ENCODE data around the gene KCTD13.
"Not testable (repeated sequence)": the region's sequence is repeated elsewhere in the genome, so short reads cannot be mapped to it uniquely, and the experiment has no call there.

Gene KCTD13

DNA sequence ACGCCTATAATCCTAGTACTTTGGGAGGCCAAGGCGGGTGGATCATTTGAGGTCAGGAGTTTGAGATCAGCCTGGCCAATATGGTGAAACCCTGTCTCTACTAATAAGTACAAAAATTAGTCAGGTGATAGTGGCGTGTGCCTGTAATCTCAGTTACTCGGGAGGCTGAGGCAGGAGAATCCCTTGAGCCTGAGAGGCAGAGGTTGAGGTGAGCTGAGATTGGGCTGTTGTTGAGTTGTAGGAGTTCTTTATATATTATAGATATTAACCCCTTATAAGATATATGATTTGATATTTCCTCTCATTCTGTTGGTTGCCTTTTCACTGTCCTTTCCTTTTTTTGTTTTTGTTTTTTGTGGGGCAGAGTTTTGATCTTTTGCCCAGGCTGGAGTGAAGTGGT is 33.8 kb upstream of the KCTD13 start:
- H3K27me3 Mint-ChIP-seq, DNase-seq, H3K9me3 Mint-ChIP-seq, H3K27ac Mint-ChIP-seq, H3K4me3 Mint-ChIP-seq, ATAC-seq: not testable (repeated sequence)
- peaks cover 20% of the 10 kb centered on the region for H3K4me1 Mint-ChIP-seq

DNA sequence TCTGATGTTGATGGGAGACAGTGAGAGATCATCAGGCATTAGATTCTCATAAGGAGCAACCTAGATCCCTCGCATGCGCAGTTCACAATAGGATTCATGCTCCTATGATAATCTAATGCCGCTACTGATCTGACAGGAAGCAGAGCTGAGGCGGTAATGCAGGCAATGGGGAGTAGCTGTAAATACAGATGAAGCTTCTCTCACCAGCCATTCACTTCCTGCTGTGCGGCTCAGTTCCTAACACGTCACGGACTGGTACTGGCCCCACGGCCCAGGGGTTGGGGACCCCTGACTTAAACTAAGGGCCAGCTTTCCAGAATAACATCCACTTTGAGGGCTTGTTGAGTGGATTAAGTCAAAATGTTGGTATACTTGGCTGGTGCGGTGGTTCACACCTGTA is 33.3 kb upstream of the KCTD13 start:
- Mint-ChIP-seq H3K4me3 (no peak overlapping the region), H3K27ac (no peak overlapping the region)
- no peak for DNase-seq

DNA sequence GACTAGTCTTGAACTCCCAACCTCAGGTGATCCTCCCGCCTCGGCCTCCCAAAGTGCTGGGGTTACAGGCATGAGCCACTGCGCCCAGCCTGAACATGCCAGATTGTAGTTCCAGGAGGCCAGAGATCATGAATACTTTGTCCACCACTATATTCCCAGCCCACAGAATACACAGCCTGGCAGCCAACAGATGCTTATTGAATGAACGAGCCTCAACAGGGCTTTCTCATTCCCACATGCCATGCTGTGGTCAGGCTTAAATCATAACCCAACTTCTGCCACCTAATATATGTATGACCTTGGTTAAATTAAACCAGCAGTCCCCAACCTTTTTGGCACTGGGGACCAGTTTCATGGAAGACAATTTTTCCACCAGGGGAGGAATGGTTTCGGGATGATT is 32.7 kb upstream of the KCTD13 start:
- Mint-ChIP-seq H3K27me3 (no peaks in the 10 kb centered on the region), H3K4me3 (no peak overlapping the region), H3K27ac (no peak overlapping the region), H3K9me3 (no peaks in the 10 kb centered on the region), H3K4me1 (peaks cover 20% of the 10 kb centered on the region)
- ATAC-seq (no peak), DNase-seq (no peak)

More for the DNA sequence above, 33.3 kb upstream of the KCTD13 start:
- no peak for ATAC-seq
- peaks cover 20% of the 10 kb centered on the region for H3K4me1 Mint-ChIP-seq
- no peaks in the 10 kb centered on the region for H3K27me3 Mint-ChIP-seq
- no peaks in the 10 kb centered on the region for H3K9me3 Mint-ChIP-seq

DNA sequence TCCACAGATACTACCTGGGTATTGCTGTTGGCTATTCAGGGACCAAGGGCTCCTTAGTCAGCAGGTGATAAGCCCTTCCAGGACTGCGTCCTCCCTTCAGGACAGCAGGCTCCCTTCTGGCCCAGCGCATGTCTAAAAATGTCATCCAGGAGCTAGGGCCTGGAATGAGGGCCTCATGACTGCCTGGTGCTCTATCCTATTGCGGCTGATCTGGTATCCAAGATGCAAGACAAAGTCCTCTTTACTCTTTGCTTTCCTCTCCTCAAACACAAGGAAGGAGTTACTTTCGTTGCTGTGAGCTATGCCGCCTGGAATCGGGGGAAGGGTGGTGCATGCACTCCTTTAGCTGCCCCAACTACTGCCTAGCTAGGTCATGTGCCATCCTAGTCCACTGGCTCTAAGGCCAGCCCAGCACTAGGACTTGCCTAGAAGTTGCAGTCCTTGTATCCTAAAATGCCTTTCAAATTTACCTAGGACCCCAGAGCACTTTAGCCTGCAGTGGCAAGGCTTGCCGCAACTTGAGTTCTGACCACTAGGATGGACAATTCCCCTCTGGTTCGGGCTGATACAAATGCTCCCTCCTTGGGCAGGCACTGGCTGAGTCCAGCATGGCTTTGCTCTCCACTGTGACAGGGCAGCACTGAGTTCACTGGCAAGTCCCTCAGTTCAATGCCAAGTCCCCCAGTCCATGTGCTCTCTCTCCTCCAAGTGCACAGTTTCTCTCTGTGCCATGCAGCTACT is 25.8 kb upstream of the KCTD13 start:
- H3K9me3 Mint-ChIP-seq = peaks cover 0 to 7% of the 10 kb centered on the region in 2 donors
- no peaks in the 10 kb centered on the region for H3K27me3 Mint-ChIP-seq
- DNase-seq (no peak), ATAC-seq (no peak)
- H3K4me1 Mint-ChIP-seq = no peaks in the 10 kb centered on the region
- no peak overlapping the region for H3K27ac Mint-ChIP-seq
- no peak overlapping the region for H3K4me3 Mint-ChIP-seq

DNA sequence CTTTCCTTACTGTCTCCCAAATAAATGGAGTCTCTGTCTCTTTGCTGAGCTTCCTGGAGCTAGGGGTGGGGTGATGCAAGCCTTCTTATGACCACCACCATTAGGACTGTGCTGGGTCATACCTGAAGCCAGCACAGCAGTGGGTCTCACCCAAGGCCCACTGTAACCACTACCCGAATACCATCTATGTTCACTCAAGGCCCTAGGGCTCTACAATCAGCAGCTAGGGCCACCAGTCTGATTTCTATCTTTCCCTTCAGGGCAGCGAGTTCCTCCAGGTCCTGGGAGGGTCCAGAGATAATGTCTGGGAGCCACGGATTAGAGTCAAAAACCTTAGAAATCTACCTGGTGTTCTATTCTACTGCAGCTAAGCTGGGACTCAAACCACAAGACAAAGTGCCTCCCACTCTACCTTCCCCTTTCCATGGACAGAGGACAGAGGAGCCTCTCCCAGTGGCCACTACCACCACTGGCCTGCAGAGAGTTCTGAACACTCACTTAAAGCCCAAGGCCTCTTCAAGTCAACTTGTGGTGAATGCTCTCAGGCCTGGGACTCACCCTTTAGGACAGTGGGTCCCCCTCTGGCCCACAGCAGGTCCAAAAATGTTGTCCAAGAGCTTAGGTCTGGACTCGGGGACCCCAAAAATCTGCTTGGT is 24.9 kb upstream of the KCTD13 start:
- peaks cover 0 to 7% of the 10 kb centered on the region in 2 donors for H3K9me3 Mint-ChIP-seq
- H3K4me3 Mint-ChIP-seq = no peak overlapping the region
- H3K27me3 Mint-ChIP-seq = no peaks in the 10 kb centered on the region
- H3K4me1 Mint-ChIP-seq = no peaks in the 10 kb centered on the region
- DNase-seq (no peak), ATAC-seq (no peak)
- H3K27ac Mint-ChIP-seq = no peak overlapping the region

DNA sequence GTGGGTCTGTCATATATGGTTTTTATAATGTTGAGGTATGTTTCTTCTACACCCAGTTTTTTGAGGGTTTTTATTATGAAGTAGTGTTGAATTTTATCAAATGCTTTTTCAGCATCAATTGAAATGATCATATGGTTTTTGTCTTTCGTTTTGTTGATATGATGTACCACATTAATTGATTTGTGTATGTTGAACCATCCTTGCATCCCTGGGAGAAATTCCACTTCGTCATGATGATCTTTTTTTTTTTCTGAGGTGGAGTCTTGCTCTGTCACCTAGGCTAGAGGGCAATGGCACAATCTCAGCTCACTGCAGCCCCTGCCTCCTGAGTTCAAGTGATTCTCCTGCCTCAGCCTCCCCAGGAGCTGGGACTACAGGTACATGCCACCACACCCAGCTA is 21.9 kb upstream of the KCTD13 start:
- H3K27ac Mint-ChIP-seq = no peak overlapping the region
- no peak for ATAC-seq
- H3K27me3 Mint-ChIP-seq = no peaks in the 10 kb centered on the region
- no peak overlapping the region for H3K4me3 Mint-ChIP-seq
- no peak for DNase-seq
- H3K4me1 Mint-ChIP-seq = no peaks in the 10 kb centered on the region
- H3K9me3 Mint-ChIP-seq = peaks cover 0 to 7% of the 10 kb centered on the region in 2 donors

DNA sequence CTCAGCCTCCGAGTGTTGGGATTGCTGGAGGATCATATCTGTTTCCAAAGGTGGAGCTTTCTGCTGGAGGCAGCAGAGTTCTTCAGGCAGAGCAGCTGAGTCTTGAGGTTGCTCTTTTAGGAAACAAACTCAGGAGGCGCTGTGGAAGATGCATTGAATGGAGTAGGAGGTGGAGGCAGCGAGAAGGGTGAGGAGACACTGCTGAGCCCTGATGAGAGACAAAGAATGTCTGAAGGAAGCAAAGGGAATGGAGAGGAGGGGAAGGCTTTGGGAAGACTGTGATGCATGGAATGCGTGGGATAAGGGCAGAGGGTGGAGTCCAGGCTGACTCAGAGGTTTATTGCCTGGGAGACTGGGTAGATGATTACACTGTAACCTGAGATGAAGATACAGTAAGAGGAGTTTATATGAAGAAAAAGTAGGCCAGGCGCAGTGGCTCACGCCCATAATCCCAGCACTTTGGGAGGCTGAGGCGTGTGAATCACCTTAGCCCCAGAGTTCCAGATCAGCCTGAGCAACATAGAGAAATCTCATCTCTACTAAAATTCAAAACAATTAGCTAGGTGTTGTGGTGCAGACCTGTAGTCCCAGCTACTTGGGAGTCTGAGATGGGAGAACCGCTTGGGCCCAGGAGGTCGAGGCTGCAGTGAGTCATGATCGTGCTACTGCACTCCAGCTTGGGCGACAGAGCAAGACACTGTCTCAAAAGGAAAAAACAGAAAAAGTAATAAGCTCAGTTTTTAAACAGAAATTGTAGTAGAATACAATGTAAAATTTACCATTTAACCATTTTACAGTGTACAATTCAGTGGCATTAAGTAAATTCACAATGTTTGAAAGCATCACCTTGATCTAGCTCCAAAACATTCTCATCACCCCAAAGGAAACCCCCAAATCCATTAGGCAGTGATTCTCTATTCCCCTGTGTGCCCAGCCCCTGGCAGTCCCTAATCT is 18.1 kb upstream of the KCTD13 start:
- no peaks in the 10 kb centered on the region for H3K27me3 Mint-ChIP-seq
- ATAC-seq = no peak
- no peak overlapping the region for H3K4me3 Mint-ChIP-seq
- no peak for DNase-seq
- H3K4me1 Mint-ChIP-seq = no peaks in the 10 kb centered on the region
- no peak overlapping the region for H3K27ac Mint-ChIP-seq
- H3K9me3 Mint-ChIP-seq = no peaks in the 10 kb centered on the region

DNA sequence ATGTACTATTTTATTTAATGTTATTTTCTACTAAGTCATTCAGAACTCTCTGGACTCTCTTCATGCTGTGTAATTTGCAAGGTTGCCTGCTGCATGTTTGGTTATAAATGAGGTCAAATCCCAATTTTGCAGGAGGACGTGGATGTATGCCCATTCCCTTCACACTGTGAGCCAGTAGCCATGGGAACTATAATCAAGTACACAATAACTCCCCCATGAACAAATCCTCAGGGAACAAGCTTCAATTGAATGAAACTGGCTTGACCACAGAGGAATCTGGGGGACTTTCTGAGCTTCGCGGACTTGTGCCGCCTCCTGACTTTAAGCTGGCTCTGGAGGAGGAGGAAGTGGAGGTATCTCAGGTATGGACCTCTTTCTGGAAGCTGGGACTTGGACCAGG is 14.6 kb upstream of the KCTD13 start:
- Mint-ChIP-seq H3K4me1 (no peaks in the 10 kb centered on the region), H3K9me3 (no peaks in the 10 kb centered on the region), H3K27ac (no peak overlapping the region), H3K4me3 (no peak overlapping the region), H3K27me3 (no peaks in the 10 kb centered on the region)
- DNase-seq = no peak
- no peak for ATAC-seq

DNA sequence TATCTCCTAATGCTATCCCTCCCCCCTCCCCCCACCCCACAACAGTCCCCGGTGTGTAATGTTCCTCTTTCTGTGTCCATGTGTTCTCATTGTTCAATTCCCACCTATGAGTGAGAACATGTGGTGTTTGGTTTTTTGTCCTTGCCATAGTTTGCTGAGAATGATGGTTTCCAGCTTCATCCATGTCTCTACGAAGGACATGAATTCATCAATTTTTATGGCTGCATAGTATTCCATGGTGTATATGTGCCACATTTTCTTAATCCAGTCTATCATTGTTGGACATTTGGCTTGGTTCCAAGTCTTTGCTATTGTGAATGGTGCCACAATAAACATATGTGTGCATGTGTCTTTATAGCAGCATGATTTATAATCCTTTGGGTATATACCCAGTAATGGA is 5.7 kb upstream of the KCTD13 start:
- not testable (repeated sequence) for H3K27ac Mint-ChIP-seq, H3K9me3 Mint-ChIP-seq, H3K4me3 Mint-ChIP-seq, DNase-seq, ATAC-seq, H3K27me3 Mint-ChIP-seq
- H3K4me1 Mint-ChIP-seq = peaks cover 15% of the 10 kb centered on the region

DNA sequence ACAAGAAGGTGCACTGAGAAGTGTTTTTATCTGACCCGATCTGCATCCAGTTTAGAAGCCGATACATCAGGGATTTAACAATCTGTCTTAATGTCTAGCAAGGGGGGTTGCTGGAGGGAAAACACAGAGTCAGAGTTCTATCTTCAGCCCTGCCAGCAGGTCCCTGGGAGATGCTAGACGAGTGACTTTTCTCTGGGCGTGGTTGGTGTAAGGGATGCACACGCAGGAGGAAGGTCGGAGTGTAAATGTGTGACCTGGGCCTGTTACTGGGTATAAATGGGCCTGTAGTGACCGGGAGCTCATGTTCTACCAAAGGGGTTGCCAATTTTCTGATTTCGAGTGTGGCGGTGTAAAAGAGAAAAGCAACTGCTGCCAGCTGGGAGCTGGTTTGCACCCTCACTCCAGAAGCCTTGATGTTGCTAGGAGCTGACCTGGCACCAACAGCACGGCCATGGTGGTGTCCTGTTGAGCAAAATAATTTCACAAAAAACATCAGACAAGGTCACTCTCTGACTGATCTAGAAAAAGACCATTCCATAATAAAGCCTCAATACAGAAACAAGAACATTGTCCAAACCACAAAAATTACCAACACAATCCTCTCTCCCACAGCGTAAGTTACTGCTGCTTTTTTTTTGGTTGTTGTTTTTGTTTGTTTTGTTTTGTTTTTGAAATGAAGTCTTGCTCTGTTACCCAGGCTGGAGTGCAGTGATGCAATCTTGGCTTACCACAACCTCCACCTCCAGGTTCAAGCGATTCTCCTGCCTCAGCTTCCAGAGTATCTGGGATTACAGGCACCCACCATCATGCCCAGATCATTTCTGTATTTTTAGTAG is 1.3 kb upstream of the KCTD13 start:
- Mint-ChIP-seq H3K9me3 (no peaks in the 10 kb centered on the region), H3K27ac (peak overlapping the region in 1 of 2 donors; percentile 46), H3K4me1 (peaks cover 53% of the 10 kb centered on the region), H3K27me3 (no peaks in the 10 kb centered on the region), H3K4me3 (peak overlapping the region; percentile 93 to 95)
- ATAC-seq = no peak
- no peak for DNase-seq

DNA sequence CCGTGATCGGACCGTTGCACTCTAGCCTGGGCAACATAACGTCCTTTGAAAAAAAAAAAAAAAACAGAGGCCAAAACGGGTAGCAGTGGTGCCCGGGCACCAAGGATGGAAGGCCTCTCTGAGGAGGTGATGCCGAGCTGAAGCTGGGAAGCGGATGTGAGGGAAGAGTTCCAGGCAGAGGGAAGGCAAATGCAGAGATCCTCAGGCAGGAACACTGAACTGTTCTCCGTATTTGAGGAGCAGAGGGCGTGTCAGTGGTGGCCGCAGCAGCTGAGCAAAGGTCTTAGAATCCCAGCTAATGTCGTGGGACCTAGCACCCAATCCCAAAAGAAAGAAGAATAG is 656 bp upstream of the KCTD13 start:
- H3K27ac Mint-ChIP-seq = peak overlapping the region; percentile 96 to 98
- H3K9me3 Mint-ChIP-seq = no peaks in the 10 kb centered on the region
- H3K4me1 Mint-ChIP-seq = peaks cover 53% of the 10 kb centered on the region
- no peaks in the 10 kb centered on the region for H3K27me3 Mint-ChIP-seq
- ATAC-seq = peak; percentile 42
- H3K4me3 Mint-ChIP-seq = peak overlapping the region; percentile 93 to 95
- DNase-seq = no peak

DNA sequence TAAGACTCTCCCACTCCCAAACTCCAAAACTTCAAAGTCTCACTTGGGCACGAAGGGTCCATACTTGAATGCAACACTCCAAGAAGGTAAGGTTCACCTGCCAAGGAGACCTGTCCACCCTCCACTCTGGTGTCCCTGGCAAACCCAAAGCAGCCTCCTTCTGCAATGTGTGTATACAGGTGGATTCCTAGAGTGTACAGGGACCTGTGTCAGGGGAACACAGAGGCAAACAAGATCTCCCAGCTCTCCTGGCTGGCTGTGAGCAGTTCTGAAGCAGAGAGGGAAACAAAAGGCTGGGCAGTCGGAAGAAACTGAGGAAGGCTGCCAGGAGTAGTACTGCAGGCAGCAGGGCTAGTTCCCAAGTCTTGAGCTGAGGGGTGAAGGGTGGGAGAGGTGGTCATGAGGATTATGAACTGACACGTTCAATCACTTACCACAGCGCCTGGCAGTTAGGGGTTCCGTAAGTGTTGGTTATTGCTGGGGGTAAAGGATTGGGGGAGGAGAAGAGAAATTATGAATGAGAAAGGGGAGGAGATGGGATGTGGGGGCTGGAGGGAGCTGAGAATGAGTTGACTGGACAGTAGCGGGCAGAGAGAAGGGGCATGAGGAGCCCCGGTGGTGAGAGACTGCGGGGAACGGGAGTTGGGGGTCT is 795 bp downstream of the KCTD13 start:
- H3K27ac Mint-ChIP-seq = peak overlapping the region; percentile 93 to 95
- peaks cover 66% of the 10 kb centered on the region for H3K4me1 Mint-ChIP-seq
- H3K9me3 Mint-ChIP-seq = no peaks in the 10 kb centered on the region
- H3K4me3 Mint-ChIP-seq = peak overlapping the region; percentile 93 to 95
- DNase-seq (no peak), ATAC-seq (peak; percentile 5)
- H3K27me3 Mint-ChIP-seq = no peaks in the 10 kb centered on the region

DNA sequence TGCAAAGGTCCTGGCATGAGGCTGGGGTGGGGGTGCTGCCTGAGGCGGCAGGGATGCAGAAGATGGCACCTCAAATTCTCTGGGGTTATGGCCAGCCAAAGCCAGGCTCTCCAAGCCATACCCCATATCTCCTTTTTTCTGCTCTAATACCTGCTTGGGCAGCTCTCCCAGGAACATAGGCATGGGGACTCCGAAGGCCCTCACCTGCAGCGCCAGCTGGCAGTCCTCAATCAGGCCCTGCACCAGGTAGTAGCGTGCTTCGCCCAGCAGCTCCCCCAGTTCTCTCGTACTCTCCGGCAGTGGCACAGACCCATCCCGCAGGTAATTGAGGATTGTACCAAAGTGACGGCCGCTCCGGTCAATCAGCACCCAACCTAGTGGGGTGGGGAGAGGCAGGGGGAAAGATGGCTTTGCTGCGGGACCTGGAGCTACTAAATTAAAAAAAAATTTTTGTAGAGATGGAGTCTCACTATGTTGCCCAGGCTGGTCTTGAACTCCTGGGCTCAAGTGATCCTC is 3.0 kb downstream of the KCTD13 start:
- Mint-ChIP-seq H3K4me1 (peaks cover 67% of the 10 kb centered on the region), H3K9me3 (no peaks in the 10 kb centered on the region), H3K4me3 (no peak overlapping the region), H3K27ac (no peak overlapping the region), H3K27me3 (no peaks in the 10 kb centered on the region)
- DNase-seq (no peak), ATAC-seq (no peak)

DNA sequence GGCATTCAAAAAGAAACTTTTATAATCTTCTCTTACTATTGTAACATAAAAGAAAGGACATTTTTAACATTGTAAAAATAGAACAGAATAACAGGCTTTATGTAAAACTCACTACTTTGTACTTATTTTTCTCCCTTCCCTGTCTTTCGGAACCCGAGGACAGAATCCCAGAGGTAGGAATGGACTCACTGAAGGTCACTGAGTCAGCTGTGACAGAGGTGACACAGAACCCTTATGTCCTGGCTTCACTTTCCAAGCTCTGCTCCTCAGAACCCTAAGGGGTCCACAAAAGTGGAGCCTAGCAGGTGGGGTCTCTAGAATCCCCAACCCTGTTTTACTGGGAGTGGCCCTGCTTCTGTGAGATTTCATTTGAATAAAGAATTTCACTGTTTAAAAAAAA is 3.7 kb downstream of the KCTD13 start:
- Mint-ChIP-seq H3K27ac (peak overlapping the region in 1 of 2 donors; percentile 57), H3K4me3 (no peak overlapping the region), H3K27me3 (no peaks in the 10 kb centered on the region), H3K9me3 (no peaks in the 10 kb centered on the region), H3K4me1 (peaks cover 60% of the 10 kb centered on the region)
- DNase-seq (no peak), ATAC-seq (no peak)

DNA sequence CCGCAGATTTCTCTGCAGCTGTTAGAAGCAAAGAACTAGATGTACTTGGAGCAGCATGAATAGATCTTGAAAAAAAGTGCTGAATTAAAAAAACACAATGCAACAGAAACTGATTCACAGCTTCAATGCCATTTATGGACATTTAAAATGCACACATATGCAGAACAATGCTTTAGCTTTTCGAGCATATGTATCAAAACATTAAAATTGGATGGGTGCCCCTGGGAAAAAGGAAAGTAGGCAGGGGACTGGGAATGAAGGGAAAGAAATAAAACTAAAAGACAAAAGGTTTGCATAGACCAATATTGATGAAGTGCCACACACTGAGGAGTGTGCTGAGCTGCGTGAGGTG is 5.0 kb downstream of the KCTD13 start:
- Mint-ChIP-seq H3K4me3 (no peak overlapping the region), H3K27ac (no peak overlapping the region)

More for the DNA sequence above, 5.0 kb downstream of the KCTD13 start:
- DNase-seq (no peak), ATAC-seq (no peak)
- Mint-ChIP-seq H3K4me1 (peaks cover 57% of the 10 kb centered on the region), H3K9me3 (no peaks in the 10 kb centered on the region), H3K27me3 (no peaks in the 10 kb centered on the region)
